BE2C (cell line): ENCODE measurements around the gene PTCD1.
"Not testable (repeated sequence)": the region's sequence is repeated elsewhere in the genome, so short reads cannot be mapped to it uniquely, and the experiment has no call there.

ENCODE experiments used
- DNase-seq: peaks from one replicate; pipeline ENCODE4 v3.0.0-alpha.2; 2020
- H3K27me3 ChIP-seq: fragments of 250-450 bp; sonication (Bioruptor Pico); 2 replicates; pipeline ENCODE4 v1.5.1; 2020; ENCODE audit warnings: mild to moderate bottlenecking
- H3K36me3 ChIP-seq: fragments of 250-450 bp; sonication (Bioruptor Pico); 2 replicates; pipeline ENCODE4 v1.5.1; 2020; ENCODE audit warnings: mild to moderate bottlenecking
- H3K4me1 ChIP-seq: fragments of 250-450 bp; sonication (Bioruptor Pico); 2 replicates; pipeline ENCODE4 v1.5.1; 2020
- H3K4me3 ChIP-seq: 2 replicates; pipeline ENCODE4 v1.5.1; 2011; ENCODE audit warnings: low read depth, low read length
- H3K9me3 ChIP-seq: fragments of 250-450 bp; sonication (Bioruptor Pico); 2 replicates; pipeline ENCODE4 v1.5.1; 2020
- CTCF ChIP-seq: IDR thresholded peaks from 2 replicates; pipeline ENCODE4 v1.5.1; 2012; ENCODE audit warnings: mild to moderate bottlenecking, low read depth, low read length

PTCD1 gene

GRCh38 chr7:99389772-99390171 is 48.8 kb downstream of the PTCD1 start:
- Histone ChIP-seq H3K36me3 (peaks cover under 1% of the 10 kb centered on the region; the same call in 1 of the 2 replicates), H3K4me3 (no peak overlapping the region), H3K4me1 (peaks cover 6% of the 10 kb centered on the region; the same call in 1 of the 2 replicates), H3K9me3 (no peaks in the 10 kb centered on the region), H3K27me3 (no peaks in the 10 kb centered on the region)
- no peak for TF ChIP-seq CTCF
- no peak for DNase-seq

DNA sequence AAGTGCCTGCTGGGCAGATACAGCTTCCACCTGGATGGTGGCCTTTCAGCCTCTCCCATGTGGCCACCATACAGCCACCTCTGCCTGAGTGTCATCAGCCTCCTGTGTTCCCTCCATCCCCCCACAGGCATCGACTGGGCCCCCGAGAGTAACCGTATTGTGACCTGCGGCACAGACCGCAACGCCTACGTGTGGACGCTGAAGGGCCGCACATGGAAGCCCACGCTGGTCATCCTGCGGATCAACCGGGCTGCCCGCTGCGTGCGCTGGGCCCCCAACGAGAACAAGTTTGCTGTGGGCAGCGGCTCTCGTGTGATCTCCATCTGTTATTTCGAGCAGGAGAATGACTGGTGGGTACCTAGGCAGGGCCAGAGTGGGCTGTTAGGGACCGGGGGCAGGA is 50.7 kb downstream of the PTCD1 start:
- Histone ChIP-seq H3K4me1 (no peaks in the 10 kb centered on the region), H3K4me3 (no peak overlapping the region), H3K27me3 (no peaks in the 10 kb centered on the region), H3K36me3 (no peaks in the 10 kb centered on the region; the same call in 1 of the 2 replicates), H3K9me3 (no peaks in the 10 kb centered on the region)
- TF ChIP-seq CTCF, result no peak
- DNase-seq, result no peak

GRCh38 chr7:99387239-99387635 is 51.4 kb downstream of the PTCD1 start:
- H3K27me3 ChIP-seq, H3K4me1 ChIP-seq, H3K4me3 ChIP-seq, H3K36me3 ChIP-seq, H3K9me3 ChIP-seq, DNase-seq: not testable (repeated sequence)

DNA sequence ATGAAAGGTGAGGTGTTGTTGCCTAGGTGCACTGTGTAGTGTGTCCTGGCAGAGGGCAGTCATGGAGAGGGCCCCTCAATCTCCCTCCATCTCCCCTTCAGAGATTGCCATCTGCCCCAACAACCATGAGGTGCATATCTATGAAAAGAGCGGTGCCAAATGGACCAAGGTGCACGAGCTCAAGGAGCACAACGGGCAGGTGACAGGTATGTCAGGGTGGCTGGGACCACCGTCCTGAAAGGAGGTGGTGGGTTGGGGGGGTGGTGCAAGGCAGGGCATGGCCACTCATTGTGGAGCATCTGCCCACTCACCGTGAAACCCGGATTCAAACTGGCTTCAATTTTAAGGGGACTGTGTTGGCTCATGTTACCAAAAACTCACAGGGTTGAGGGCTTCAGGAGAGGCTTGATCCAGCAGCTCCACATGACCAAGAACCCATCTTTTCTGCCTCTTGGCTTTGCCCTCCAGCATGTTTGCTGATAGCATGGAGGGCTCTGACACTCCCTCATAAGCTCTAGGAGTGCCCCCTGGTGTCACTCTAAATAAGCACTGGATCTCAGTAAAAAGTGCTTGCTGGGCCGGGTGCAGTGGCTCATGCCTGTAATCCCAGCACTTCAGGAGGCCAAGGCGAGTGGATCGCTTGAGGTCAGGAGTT is 51.9 kb downstream of the PTCD1 start:
- TF ChIP-seq CTCF, result peak; percentile 49
- DNase-seq, result peak; percentile 43
- Histone ChIP-seq H3K9me3 (no peaks in the 10 kb centered on the region), H3K27me3 (no peaks in the 10 kb centered on the region), H3K36me3 (no peaks in the 10 kb centered on the region; the same call in 1 of the 2 replicates), H3K4me1 (peaks cover 1% of the 10 kb centered on the region), H3K4me3 (no peak overlapping the region)

GRCh38 chr7:99385564-99385963 is 53.0 kb downstream of the PTCD1 start:
- TF ChIP-seq CTCF, result no peak
- Histone ChIP-seq H3K36me3 (no peaks in the 10 kb centered on the region; the same call in 1 of the 2 replicates), H3K27me3 (no peaks in the 10 kb centered on the region), H3K4me1 (peaks cover 6% of the 10 kb centered on the region), H3K9me3 (no peaks in the 10 kb centered on the region), H3K4me3 (no peak overlapping the region)
- no peak for DNase-seq

- no peak for TF ChIP-seq CTCF
These were observed 54.1 kb downstream of the PTCD1 start for GRCh38 chr7:99384523-99384922.

More at GRCh38 chr7:99384523-99384922, 54.1 kb downstream of the PTCD1 start:
- Histone ChIP-seq H3K27me3 (no peaks in the 10 kb centered on the region), H3K36me3 (no peaks in the 10 kb centered on the region; the same call in 1 of the 2 replicates), H3K4me1 (peaks cover 10% of the 10 kb centered on the region), H3K9me3 (no peaks in the 10 kb centered on the region), H3K4me3 (no peak overlapping the region)
- no peak for DNase-seq
